ENCODE measurements around the gene SLC7A9.
"Not testable (repeated sequence)": the region's sequence is repeated elsewhere in the genome, so short reads cannot be mapped to it uniquely, and the experiment has no call there.

Gene SLC7A9

GRCh38 chr19:32787161-32787813, 82.3 kb downstream of the SLC7A9 start:
- not testable (repeated sequence) for DNase-seq

GRCh38 chr19:32782089-32782488, 87.5 kb downstream of the SLC7A9 start:
- not testable (repeated sequence) for DNase-seq

GRCh38 chr19:32781280-32781679, 88.3 kb downstream of the SLC7A9 start:
- DNase-seq = no peak

Measured in hippocampal formation (tissue), 2 donors.